Measurements from ENCODE around the gene PLPPR3. TPM values are rescaled to one million over a fixed set of nuclear protein-coding genes. Genes with fewer than 3 reads are reported as not detected.

The PLPPR3 gene
- total RNA-seq, 2 experiments from 2014 or later: not detected

DNA sequence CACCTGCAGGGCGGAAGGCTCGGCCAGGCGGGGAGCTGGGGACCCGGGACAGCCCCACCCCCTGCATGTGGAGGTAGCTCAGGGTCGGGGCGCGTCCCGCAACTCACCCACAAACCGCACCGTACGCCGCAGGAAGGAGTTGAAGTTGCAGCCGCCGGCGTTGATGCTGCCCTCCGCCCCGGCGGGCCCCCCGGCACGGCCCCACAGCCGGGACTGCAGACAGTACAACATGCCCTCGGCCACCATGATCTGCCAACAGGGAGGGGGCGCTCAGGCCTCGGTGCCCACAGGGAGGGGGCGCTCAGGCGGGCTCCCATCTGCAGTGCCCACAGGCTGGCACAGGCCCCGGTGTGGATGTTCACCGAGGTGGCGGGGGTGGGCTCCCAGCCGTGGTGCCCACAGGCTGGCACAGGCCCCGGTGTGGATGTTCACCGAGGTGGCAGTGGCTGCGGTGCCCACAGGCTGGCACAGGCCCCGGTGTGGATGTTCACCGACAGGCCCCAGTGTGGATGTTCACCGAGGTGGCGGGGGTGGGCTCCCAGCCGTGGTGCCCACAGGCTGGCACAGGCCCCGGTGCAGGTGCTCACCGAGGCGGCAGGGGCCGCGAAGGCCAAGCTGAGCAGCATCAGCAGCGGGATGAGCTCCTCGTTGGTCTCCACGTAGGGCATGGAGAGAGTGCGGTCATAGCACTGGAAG is 6.5 kb downstream of the PLPPR3 start:
- H3K36me3 Mint-ChIP-seq (ENCODE audit: low read depth): peaks cover 36% of the 10 kb centered on the region
- H3K4me3 Mint-ChIP-seq: no peak overlapping the region
- H3K27ac Mint-ChIP-seq: no peak overlapping the region
- no peak for DNase-seq
- peaks cover 2% of the 10 kb centered on the region for H3K27me3 Mint-ChIP-seq
- H3K9me3 Mint-ChIP-seq: peaks cover 8% of the 10 kb centered on the region
- no peaks in the 10 kb centered on the region for H3K4me1 Mint-ChIP-seq
- ChIA-PET CTCF (no interaction called here), POLR2A (no interaction called here)

DNA sequence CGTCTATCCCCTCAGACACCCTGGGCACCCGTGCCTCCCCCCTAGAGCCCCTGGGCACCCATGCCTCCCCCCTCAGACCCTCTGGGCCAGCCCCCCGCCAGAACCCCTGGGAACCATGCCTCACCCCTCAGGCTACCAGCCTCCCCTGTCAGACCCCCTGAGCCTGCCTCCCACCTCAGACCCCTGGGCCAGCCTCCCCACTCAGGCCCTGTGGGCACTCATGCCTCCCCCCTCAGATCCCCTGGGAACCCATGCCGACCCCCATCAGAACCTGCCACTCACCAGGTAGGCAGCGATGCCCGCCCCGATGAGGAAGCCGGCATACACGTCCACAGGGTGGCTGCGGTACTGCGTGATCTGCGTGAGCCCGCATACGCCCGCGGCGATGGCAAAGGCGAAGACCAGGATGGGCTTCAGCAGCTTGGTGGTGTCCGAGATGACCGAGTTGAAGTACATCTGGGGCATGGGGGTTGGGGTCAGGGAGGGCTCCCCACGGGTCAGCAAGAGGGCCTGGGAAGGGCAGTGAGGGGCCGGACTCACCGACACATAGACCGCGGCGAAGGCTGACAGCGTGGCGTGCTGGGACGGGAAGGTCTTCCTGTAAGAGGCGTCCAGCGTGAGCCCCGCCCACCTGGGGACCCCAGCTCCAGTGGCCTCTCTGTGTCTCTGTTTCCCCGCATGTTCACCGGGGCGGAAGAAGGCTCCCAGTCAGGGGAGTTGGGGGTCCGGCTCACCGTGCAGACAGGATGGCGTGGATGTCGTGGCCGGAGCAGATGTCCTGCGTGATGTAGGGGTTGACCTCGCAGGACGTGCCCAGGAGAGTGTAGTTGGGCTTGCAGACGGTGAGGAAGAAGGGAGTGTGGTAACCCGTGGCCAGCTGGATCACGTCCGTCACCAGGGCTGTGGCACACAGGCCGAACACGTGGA is 7.3 kb downstream of the PLPPR3 start:
- H3K9me3 Mint-ChIP-seq: peaks cover 8% of the 10 kb centered on the region
- no peak overlapping the region for H3K27ac Mint-ChIP-seq
- H3K4me3 Mint-ChIP-seq: no peak overlapping the region
- H3K27me3 Mint-ChIP-seq: no peaks in the 10 kb centered on the region
- CTCF ChIA-PET: no interaction called here
- H3K4me1 Mint-ChIP-seq: no peaks in the 10 kb centered on the region
- no peak for DNase-seq
- POLR2A ChIA-PET: no interaction called here
- peaks cover 44% of the 10 kb centered on the region for H3K36me3 Mint-ChIP-seq (ENCODE audit: low read depth)

DNA sequence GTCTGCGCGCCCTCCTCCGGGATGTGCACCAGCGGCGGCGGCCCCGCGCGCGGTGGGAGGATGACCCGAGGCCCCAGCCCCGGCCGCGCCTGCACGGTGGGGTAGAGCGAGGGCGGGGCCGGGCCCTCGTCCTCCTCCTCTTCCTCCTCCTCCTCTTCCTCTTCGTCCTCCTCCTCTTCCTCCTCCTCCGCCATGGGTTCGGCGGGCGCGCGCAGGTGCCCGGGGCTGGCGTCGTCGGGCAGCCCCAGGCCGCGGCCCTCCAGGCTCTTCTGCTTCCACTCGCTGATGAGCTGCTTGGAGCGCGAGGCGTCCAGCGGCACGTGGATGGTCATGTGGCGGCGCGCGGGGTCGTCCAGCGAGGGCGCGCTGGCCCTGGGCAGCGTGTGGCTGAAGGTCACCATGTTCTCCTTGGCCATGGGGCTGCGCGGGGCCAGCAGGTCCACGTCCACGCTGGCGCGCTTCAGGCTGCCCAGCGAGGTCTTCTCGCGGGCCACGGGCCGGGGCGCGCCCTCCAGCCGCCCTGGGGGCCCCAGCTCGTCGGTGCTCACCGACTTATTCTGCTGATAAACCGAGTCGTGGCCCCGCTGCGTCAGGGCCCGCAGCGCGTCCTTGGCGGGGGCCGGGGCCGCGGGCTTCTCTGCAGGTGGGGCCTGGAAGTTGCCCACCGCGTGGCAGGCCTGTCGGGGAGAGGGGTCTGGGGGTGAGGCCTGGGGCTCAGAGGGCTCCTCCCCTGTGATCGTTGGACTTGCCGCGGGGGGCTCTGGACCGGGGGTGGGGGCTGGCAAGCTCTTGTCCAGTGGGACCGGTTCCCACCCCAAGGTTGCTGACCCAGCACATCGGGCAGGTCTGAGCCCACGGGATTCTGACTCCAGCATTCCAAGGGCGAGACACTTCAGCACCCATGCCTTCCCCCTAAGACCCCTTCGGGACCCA is 8.3 kb downstream of the PLPPR3 start:
- H3K27me3 Mint-ChIP-seq: no peaks in the 10 kb centered on the region
- H3K9me3 Mint-ChIP-seq: peaks cover 8% of the 10 kb centered on the region
- H3K36me3 Mint-ChIP-seq (ENCODE audit: low read depth): peaks cover 48% of the 10 kb centered on the region
- DNase-seq: no peak
- no peak overlapping the region for H3K4me3 Mint-ChIP-seq
- no peaks in the 10 kb centered on the region for H3K4me1 Mint-ChIP-seq
- ChIA-PET CTCF (no interaction called here), POLR2A (no interaction called here)
- no peak overlapping the region for H3K27ac Mint-ChIP-seq

DNA sequence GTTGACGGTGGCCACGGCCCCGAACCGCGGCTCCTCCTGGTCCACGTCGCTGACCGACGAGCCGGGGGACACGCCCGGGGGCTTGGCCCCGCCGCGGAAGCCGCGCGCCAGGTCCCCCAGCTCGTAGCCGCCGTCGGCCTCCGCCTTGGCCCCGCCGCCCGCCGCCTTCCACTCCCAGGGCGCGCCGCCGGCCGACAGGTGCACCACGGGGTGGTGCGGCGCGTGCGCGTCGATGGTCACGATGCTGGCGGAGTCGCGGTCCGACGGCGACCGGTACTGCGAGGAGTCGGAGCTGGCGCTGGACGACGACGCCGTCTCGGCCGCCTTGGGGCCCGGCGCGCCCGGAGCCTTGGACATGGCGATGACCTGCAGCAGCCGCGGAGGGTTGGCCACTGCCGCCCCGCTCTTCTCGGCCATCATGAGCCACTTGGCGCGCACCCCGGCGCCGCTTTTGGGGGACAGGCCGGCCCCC is 9.0 kb downstream of the PLPPR3 start:
- peaks cover 53% of the 10 kb centered on the region for H3K36me3 Mint-ChIP-seq (ENCODE audit: low read depth)
- peaks cover 8% of the 10 kb centered on the region for H3K9me3 Mint-ChIP-seq
- no peak overlapping the region for H3K4me3 Mint-ChIP-seq
- no peaks in the 10 kb centered on the region for H3K4me1 Mint-ChIP-seq
- no peaks in the 10 kb centered on the region for H3K27me3 Mint-ChIP-seq
- no peak overlapping the region for H3K27ac Mint-ChIP-seq
- no peak for DNase-seq
- POLR2A ChIA-PET: no interaction called here
- CTCF ChIA-PET: no interaction called here

DNA sequence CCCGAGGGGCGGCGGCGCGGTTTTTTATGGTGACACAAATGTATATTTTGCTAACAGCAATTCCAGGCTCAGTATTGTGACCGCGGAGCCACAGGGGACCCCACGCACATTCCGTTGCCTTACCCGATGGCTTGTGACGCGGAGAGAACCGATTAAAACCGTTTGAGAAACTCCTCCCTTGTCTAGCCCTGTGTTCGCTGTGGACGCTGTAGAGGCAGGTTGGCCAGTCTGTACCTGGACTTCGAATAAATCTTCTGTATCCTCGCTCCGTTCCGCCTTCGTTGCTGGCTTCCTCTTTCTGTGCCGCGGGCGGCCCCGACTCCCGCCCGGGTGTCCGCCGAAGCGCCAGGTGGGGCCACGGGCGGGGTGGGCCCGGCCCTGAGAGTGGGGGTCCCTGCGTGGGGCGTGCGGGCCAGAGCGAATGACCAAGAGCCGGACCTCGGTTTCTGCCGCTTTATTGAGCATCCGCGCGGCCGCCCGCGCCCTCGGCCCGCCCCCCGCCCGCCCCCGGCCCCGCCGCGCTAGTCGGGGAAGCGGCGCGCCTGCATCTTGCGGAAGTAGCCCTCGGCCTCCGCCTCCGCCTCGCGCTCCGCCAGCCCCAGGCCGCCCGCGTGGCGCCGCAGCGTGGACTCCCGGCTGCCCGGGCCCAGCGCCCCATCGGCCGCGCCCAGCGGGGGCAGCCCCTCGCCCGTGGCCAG is 9.6 kb downstream of the PLPPR3 start:
- no peaks in the 10 kb centered on the region for H3K27me3 Mint-ChIP-seq
- POLR2A ChIA-PET: no interaction called here
- no peak overlapping the region for H3K27ac Mint-ChIP-seq
- peaks cover 8% of the 10 kb centered on the region for H3K9me3 Mint-ChIP-seq
- peaks cover 58% of the 10 kb centered on the region for H3K36me3 Mint-ChIP-seq (ENCODE audit: low read depth)
- CTCF ChIA-PET: no interaction called here
- no peak overlapping the region for H3K4me3 Mint-ChIP-seq
- no peak for DNase-seq
- H3K4me1 Mint-ChIP-seq: peaks cover 3% of the 10 kb centered on the region

GRCh38 chr19:811506-812048 is 10.2 kb downstream of the PLPPR3 start:
- Mint-ChIP-seq H3K27me3 (no peaks in the 10 kb centered on the region), H3K4me3 (no peak overlapping the region), H3K27ac (no peak overlapping the region), H3K36me3 (ENCODE audit: low read depth) (peaks cover 60% of the 10 kb centered on the region), H3K9me3 (peaks cover 8% of the 10 kb centered on the region), H3K4me1 (peaks cover 4% of the 10 kb centered on the region)
- POLR2A ChIA-PET: no interaction called here
- CTCF ChIA-PET: interaction anchor here (1.1 kb wide), 1 partner anchor 10 kb away, joined by 3 read pairs; no protein-coding TSS in a partner anchor
- DNase-seq: no peak

- Mint-ChIP-seq H3K4me1 (peaks cover 4% of the 10 kb centered on the region), H3K4me3 (no peak overlapping the region), H3K27ac (no peak overlapping the region), H3K36me3 (ENCODE audit: low read depth) (peaks cover 55% of the 10 kb centered on the region), H3K27me3 (no peaks in the 10 kb centered on the region), H3K9me3 (peaks cover 2% of the 10 kb centered on the region)
- CTCF ChIA-PET: interaction anchor here (0.7 to 1.1 kb wide), 2 partner anchors 9 to 22 kb away, joined by 3 to 5 read pairs; no protein-coding TSS in a partner anchor
- POLR2A ChIA-PET: no interaction called here
- DNase-seq: no peak
Observed at GRCh38 chr19:810883-811489, 10.8 kb downstream of the PLPPR3 start.

DNA sequence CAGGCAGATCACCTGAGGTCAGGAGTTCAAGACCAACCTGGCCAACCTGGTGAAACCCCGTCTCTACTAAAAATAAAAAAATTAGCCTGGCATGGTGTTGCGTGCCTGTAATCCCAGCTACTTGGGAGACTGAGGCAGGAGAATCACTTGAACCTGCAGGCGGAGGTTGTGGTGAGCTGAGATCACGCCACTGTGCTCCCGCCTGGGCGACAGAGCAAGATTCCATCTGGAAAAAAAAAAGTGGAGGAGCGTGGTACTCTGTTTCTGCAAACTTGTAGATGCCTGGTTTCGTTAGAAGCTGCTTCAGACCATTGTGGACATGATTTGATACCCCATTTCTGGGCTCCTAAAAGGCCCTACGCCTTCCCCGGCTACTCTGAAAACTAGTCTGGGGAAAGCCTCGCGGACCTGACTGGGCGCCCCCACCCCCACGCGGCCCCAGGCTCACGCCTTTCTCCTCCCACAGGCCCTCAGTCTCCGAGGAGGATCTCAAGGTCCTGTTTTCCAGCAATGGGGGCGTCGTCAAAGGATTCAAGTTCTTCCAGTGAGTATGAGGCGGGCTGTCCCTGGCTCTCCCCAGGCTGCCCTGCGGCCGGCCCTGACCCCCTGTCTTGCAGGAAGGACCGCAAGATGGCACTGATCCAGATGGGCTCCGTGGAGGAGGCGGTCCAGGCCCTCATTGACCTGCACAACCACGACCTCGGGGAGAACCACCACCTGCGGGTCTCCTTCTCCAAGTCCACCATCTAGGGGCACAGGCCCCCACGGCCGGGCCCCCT is 11.5 kb downstream of the PLPPR3 start:
- peaks cover 4% of the 10 kb centered on the region for H3K4me1 Mint-ChIP-seq
- H3K4me3 Mint-ChIP-seq: no peak overlapping the region
- ChIA-PET CTCF (interaction anchor here (0.6 to 0.7 kb wide), 2 partner anchors 21 to 238 kb away, joined by 4 to 5 read pairs; no protein-coding TSS in a partner anchor), POLR2A (no interaction called here)
- no peak for DNase-seq
- H3K27ac Mint-ChIP-seq: no peak overlapping the region
- peaks cover 52% of the 10 kb centered on the region for H3K36me3 Mint-ChIP-seq (ENCODE audit: low read depth)
- no peaks in the 10 kb centered on the region for H3K9me3 Mint-ChIP-seq
- no peaks in the 10 kb centered on the region for H3K27me3 Mint-ChIP-seq

- no peaks in the 10 kb centered on the region for H3K27me3 Mint-ChIP-seq
- peaks cover 51% of the 10 kb centered on the region for H3K36me3 Mint-ChIP-seq (ENCODE audit: low read depth)
- no peak overlapping the region for H3K4me3 Mint-ChIP-seq
- no peak overlapping the region for H3K27ac Mint-ChIP-seq
- CTCF ChIA-PET: interaction anchor here (1.4 to 1.8 kb wide), 2 partner anchors 9 to 29 kb away, joined by 3 to 6 read pairs; no protein-coding TSS in a partner anchor
- peaks cover 7% of the 10 kb centered on the region for H3K4me1 Mint-ChIP-seq
- POLR2A ChIA-PET: no interaction called here
- DNase-seq: no peak
- H3K9me3 Mint-ChIP-seq: no peaks in the 10 kb centered on the region
Observed at GRCh38 chr19:808423-808775, 13.4 kb downstream of the PLPPR3 start.

- POLR2A ChIA-PET: no interaction called here
- CTCF ChIA-PET: interaction anchor here (1.4 to 1.8 kb wide), 2 partner anchors 8 to 30 kb away, joined by 3 to 6 read pairs; no protein-coding TSS in a partner anchor
- no peak overlapping the region for H3K4me3 Mint-ChIP-seq
- H3K27me3 Mint-ChIP-seq: no peaks in the 10 kb centered on the region
- no peak for DNase-seq
- H3K9me3 Mint-ChIP-seq: no peaks in the 10 kb centered on the region
- H3K36me3 Mint-ChIP-seq (ENCODE audit: low read depth): peaks cover 53% of the 10 kb centered on the region
- no peak overlapping the region for H3K27ac Mint-ChIP-seq
- peaks cover 7% of the 10 kb centered on the region for H3K4me1 Mint-ChIP-seq
Observed at GRCh38 chr19:807627-808422, 13.9 kb downstream of the PLPPR3 start.

All from activated CD4-positive, alpha-beta T cell treated with anti-CD3 and anti-CD28 coated beads, Interleukin-2, amount 10 ng/mL, durations not matched to agents 7 days and 5 days (primary cell).